Ascending aorta (tissue), 2 donors: ENCODE measurements around the gene CNTNAP2. TPM values are rescaled to one million over a fixed set of nuclear protein-coding genes. Genes with fewer than 3 reads are reported as not detected.

ENCODE experiments used
- DNase-seq, 2 donors: peaks; one replicate each; pipeline ENCODE4 v3.0.0-alpha.2; 2019; ENCODE audit warnings: low spot score in 2 of 2
- H3K27ac ChIP-seq, 2 donors: fragments of 200-600 bp; sonication (generic); one replicate each; pipeline ENCODE4 v1.5.1; 2016 to 2017; ENCODE audit warnings: mild to moderate bottlenecking in 1 of 2
- H3K27me3 ChIP-seq: fragments of 200-600 bp; sonication (generic); one replicate; pipeline ENCODE4 v1.5.1; 2017
- H3K36me3 ChIP-seq, 2 donors: fragments of 200-600 bp; sonication (generic); one replicate each; pipeline ENCODE4 v1.5.1; 2016
- H3K4me1 ChIP-seq, 2 donors: fragments of 200-600 bp; sonication (generic); one replicate each; pipeline ENCODE4 v1.5.1; 2016 to 2017; ENCODE audit warnings: mild to moderate bottlenecking in 1 of 2
- H3K4me3 ChIP-seq, 2 donors: fragments of 200-600 bp; sonication (generic); one replicate each; pipeline ENCODE4 v1.5.1; 2016 to 2017; ENCODE audit warnings: mild to moderate bottlenecking in 1 of 2
- H3K9me3 ChIP-seq, 2 donors: fragments of 200-600 bp; sonication (generic); one replicate each; pipeline ENCODE4 v1.5.1; 2016
- CTCF ChIP-seq, 3 experiments: fragments of 200-600 bp in 2 of 3; fragments of 450-650 bp in 1 of 3; sonication (generic) in 2 of 3; IDR thresholded peaks; one replicate each; pipeline ENCODE4 v1.5.1; 2016 to 2019; ENCODE audit warnings: antibody characterized with exemption in 3 of 3, mild to moderate bottlenecking in 1 of 3, moderate library complexity in 1 of 3
- intact Hi-C: fragments of 100-400 bp; cut with DNase I; formaldehyde crosslinking; loops from one replicate; pipeline ENCODE4 v1.15.1; 2023
- total RNA-seq: library from RNA; depleted of rRNA; stranded (reverse); fragments of >200 nt; gene quantifications from one replicate; pipeline ENCODE4 v1.1.0, GENCODE V29; 2016

CNTNAP2 gene
- total RNA-seq, 1 donor from 2014 or later: not detected

DNA sequence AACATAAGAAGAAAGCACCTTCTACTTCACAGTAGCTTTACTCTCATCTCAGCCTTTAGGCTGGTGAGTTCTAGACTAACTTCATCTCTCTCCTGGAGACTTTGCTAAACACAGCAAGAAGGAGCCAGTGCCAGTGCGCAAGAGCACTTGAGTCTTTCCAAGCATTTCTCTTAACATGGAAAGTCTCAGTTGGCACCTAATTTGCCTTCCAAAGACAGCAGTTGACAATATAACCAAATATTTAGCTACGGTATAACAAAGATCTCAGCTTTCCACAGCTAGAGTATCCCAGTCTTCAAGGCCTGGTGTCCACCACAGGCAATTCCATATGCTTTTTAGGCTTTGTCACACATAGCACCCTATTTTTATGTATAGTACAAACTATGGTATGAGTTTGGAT, 1204.9 kb downstream of the CNTNAP2 start:
- Histone ChIP-seq H3K4me3 (no peak overlapping the region), H3K9me3 (no peaks in the 10 kb centered on the region), H3K27ac (no peak overlapping the region), H3K27me3 (no peaks in the 10 kb centered on the region), H3K36me3 (no peaks in the 10 kb centered on the region), H3K4me1 (no peaks in the 10 kb centered on the region)
- DNase-seq: no peak
- intact Hi-C loops: no loop called here
- no peak for TF ChIP-seq CTCF (IDR thresholded peaks at IDR 0.05)

DNA sequence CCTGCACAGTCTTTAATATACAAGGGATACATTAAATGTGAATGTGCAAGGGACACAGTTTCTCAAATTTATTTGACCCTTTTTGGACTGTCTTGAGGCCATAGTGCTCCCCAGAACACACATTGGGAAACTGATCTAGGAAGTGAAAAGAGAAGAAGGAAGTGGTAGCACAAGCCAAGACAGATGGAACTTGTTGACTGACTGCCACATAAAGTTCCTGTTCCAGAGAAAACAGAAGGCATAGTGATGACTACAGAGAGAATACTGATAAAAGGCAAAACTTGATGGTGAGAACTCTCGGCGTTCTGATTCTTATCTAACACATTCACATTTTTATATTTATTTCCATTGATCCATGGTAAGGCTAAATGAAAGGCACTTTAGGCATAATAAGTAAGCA, 1216.4 kb downstream of the CNTNAP2 start:
- no peaks in the 10 kb centered on the region for H3K9me3 ChIP-seq
- DNase-seq: no peak

DNA sequence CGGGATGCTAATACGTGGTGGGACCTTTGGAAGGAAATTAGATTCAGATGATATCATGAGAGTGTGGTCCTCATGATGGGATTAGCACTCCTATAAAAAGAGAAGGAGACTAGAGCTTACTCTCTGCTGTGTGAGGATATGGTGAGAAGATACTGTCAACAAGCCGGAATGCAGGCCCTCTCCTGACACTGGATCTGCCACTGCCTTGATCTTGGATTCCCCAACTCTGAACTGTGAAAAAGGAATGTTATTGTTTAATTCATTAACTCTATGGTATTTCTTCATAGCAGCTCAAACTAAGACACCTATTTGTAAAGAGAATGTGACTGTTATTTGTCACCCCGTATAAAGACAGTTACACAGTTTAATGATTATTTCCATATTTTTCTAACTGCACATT, 1246.5 kb downstream of the CNTNAP2 start:
- intact Hi-C loops: no loop called here
- TF ChIP-seq CTCF (IDR thresholded peaks at IDR 0.05): no peak

More for the DNA sequence above, 1216.4 kb downstream of the CNTNAP2 start:
- H3K27me3 ChIP-seq: no peaks in the 10 kb centered on the region
- intact Hi-C loops: no loop called here
- no peaks in the 10 kb centered on the region for H3K4me1 ChIP-seq
- H3K4me3 ChIP-seq: no peak overlapping the region
- H3K36me3 ChIP-seq: no peaks in the 10 kb centered on the region
- TF ChIP-seq CTCF (IDR thresholded peaks at IDR 0.05): no peak
- H3K27ac ChIP-seq: no peak overlapping the region

DNA sequence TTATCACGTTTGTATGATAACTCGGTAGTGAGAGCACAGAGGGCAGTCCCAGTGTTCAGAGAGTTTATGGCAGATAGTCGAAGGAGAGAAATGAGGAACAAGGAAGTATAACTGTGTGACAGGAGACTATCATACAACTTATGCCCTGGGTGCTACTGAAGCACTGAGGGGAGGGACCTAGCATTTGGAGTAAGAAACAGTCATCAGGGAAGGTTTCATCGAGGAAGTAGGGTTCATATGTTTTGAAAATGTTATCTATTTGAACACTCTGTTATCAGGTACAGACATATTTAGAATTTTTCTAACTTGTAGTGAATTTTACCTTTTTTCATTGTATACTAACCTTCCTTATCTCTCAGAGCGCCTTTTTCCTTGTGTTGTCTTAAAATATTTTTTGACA, 1259.6 kb downstream of the CNTNAP2 start:
- H3K36me3 ChIP-seq: no peaks in the 10 kb centered on the region
- no peak for TF ChIP-seq CTCF (IDR thresholded peaks at IDR 0.05)
- H3K4me3 ChIP-seq: no peak overlapping the region
- DNase-seq: no peak
- intact Hi-C loops: no loop called here
- H3K9me3 ChIP-seq: no peaks in the 10 kb centered on the region
- H3K4me1 ChIP-seq: no peaks in the 10 kb centered on the region
- H3K27me3 ChIP-seq: no peaks in the 10 kb centered on the region
- H3K27ac ChIP-seq: no peak overlapping the region

More for the DNA sequence above, 1246.5 kb downstream of the CNTNAP2 start:
- Histone ChIP-seq H3K27ac (no peak overlapping the region), H3K4me3 (no peak overlapping the region), H3K9me3 (no peaks in the 10 kb centered on the region), H3K27me3 (no peaks in the 10 kb centered on the region), H3K36me3 (no peaks in the 10 kb centered on the region), H3K4me1 (no peaks in the 10 kb centered on the region)
- no peak for DNase-seq

DNA sequence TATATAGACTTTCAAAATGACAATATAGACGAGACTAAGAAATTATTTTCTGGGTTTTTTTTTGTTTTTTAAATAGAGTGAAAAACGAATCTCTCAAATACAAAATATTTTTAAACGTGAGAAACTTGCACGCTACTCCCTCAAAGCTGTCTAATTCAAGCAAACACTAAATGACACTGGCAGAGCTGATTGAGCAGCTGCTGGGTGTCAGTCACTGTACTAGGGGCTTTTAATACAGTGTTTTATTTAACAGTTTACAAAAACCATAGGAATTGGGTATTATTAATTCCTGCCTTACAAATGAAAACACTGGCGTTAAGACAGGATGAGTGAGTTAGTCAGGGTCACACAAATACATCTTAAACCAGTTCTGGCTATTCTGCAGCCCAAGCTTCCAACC, 1264.3 kb downstream of the CNTNAP2 start:
- Histone ChIP-seq H3K27ac (no peak overlapping the region), H3K4me3 (no peak overlapping the region), H3K36me3 (no peaks in the 10 kb centered on the region), H3K4me1 (no peaks in the 10 kb centered on the region), H3K27me3 (no peaks in the 10 kb centered on the region), H3K9me3 (no peaks in the 10 kb centered on the region)
- no peak for TF ChIP-seq CTCF (IDR thresholded peaks at IDR 0.05)
- DNase-seq: no peak
- intact Hi-C loops: no loop called here

DNA sequence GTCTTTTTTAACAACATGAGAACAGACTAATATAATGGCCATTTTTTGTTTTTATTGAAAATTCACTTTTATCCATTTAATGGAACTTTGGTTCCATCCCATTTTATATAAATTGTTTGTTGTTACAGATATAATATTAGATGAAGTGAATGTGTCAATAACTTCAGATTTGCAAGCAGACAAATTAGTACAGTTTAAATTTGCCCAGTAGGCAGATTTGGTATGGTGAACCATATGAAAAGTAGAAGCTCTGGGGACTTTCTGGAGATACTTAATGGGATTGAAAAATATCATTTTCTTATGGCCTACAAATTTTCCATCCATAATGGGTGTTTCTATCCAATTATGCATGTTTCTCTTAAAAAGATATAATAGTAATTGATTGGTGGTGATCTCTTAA, 1277.7 kb downstream of the CNTNAP2 start:
- DNase-seq: no peak
- H3K9me3 ChIP-seq: no peaks in the 10 kb centered on the region
- intact Hi-C loops: no loop called here
- no peak for TF ChIP-seq CTCF (IDR thresholded peaks at IDR 0.05)
- no peak overlapping the region for H3K4me3 ChIP-seq
- H3K27ac ChIP-seq: no peak overlapping the region
- H3K36me3 ChIP-seq: no peaks in the 10 kb centered on the region
- H3K27me3 ChIP-seq: no peaks in the 10 kb centered on the region
- H3K4me1 ChIP-seq: no peaks in the 10 kb centered on the region
